H9 (cell line): ENCODE results near the gene STAC2. TPM values are rescaled to one million over a fixed set of nuclear protein-coding genes. Genes with fewer than 3 reads are reported as not detected.

Experiments used
- DNase-seq: peaks from one replicate; pipeline ENCODE4 v3.0.0-alpha.2; 2017
- H2AFZ ChIP-seq: one replicate; pipeline ENCODE4 v1.6.1; 2013; ENCODE audit warnings: mild to moderate bottlenecking, low read length, control low read depth, moderate library complexity
- H2AK5ac ChIP-seq: 2 replicates; pipeline ENCODE4 v1.6.1; 2013; ENCODE audit warnings: low read length, control low read depth, mixed read lengths; ENCODE audit not compliant: insufficient read length
- H2BK120ac ChIP-seq: one replicate; pipeline ENCODE4 v1.6.1; 2013; ENCODE audit warnings: low read depth, mild to moderate bottlenecking, low read length, control low read depth, inconsistent platforms; ENCODE audit not compliant: poor library complexity, severe bottlenecking
- H2BK12ac ChIP-seq: 2 replicates; pipeline ENCODE4 v1.6.1; 2013; ENCODE audit warnings: low read length, control low read depth, mixed read lengths, low read depth; ENCODE audit not compliant: insufficient read length
- H2BK15ac ChIP-seq: 2 replicates; pipeline ENCODE4 v1.6.1; 2013; ENCODE audit warnings: low read depth, low read length, control low read depth
- H2BK20ac ChIP-seq: one replicate; pipeline ENCODE4 v1.6.1; 2013; ENCODE audit warnings: low read depth, mild to moderate bottlenecking, low read length, control low read depth, inconsistent platforms; ENCODE audit not compliant: poor library complexity, severe bottlenecking
- H2BK5ac ChIP-seq: 2 replicates; pipeline ENCODE4 v1.6.1; 2013; ENCODE audit warnings: low read length, control low read depth, mixed read lengths; ENCODE audit not compliant: insufficient read length
- H3K14ac ChIP-seq: 2 replicates; pipeline ENCODE4 v1.6.1; 2013; ENCODE audit warnings: low read length, control low read depth; ENCODE audit not compliant: insufficient read depth
- H3K18ac ChIP-seq: 2 replicates; pipeline ENCODE4 v1.6.1; 2013; ENCODE audit warnings: low read depth, mild to moderate bottlenecking, mixed read lengths, low read length, control low read depth; ENCODE audit not compliant: insufficient read length
- H3K23ac ChIP-seq: 2 replicates; pipeline ENCODE4 v1.6.1; 2013; ENCODE audit warnings: low read length, control low read depth, mixed read lengths, low read depth; ENCODE audit not compliant: insufficient read length
- H3K23me2 ChIP-seq: 2 replicates; pipeline ENCODE4 v1.6.1; 2013; ENCODE audit warnings: low read depth, mild to moderate bottlenecking, mixed read lengths, low read length, control low read depth; ENCODE audit not compliant: insufficient read length, poor library complexity, severe bottlenecking
- H3K27ac ChIP-seq: 2 replicates; pipeline ENCODE4 v1.5.1; 2013; ENCODE audit warnings: low read length, control low read depth, mixed read lengths, low read depth; ENCODE audit not compliant: insufficient read length
- H3K27me3 ChIP-seq: 2 replicates; pipeline ENCODE4 v1.6.1; 2013; ENCODE audit warnings: low read length, control low read depth, inconsistent platforms; ENCODE audit not compliant: insufficient read depth
- H3K4ac ChIP-seq: 2 replicates; pipeline ENCODE4 v1.6.1; 2013; ENCODE audit warnings: low read depth, mild to moderate bottlenecking, control low read depth, inconsistent platforms, low read length, moderate library complexity
- H3K4me1 ChIP-seq: 2 replicates; pipeline ENCODE4 v1.6.1; 2013; ENCODE audit warnings: low read length, control low read depth, inconsistent platforms; ENCODE audit not compliant: insufficient read depth
- H3K4me2 ChIP-seq: 2 replicates; pipeline ENCODE4 v1.6.1; 2013; ENCODE audit warnings: low read length, control low read depth, mixed read lengths; ENCODE audit not compliant: insufficient read length, insufficient read depth
- H3K56ac ChIP-seq: 2 replicates; pipeline ENCODE4 v1.6.1; 2013; ENCODE audit warnings: low read depth, mild to moderate bottlenecking, mixed read lengths, low read length, control low read depth; ENCODE audit not compliant: insufficient read length
- H3K79me1 ChIP-seq: 2 replicates; pipeline ENCODE4 v1.6.1; 2013; ENCODE audit warnings: low read depth, mild to moderate bottlenecking, moderate library complexity, low read length, control low read depth, inconsistent platforms; ENCODE audit not compliant: insufficient read depth, poor library complexity, severe bottlenecking
- H3K79me2 ChIP-seq: 2 replicates; pipeline ENCODE4 v1.6.1; 2013; ENCODE audit warnings: low read length, control low read depth, inconsistent platforms; ENCODE audit not compliant: insufficient read depth
- H3K9ac ChIP-seq: 2 replicates; pipeline ENCODE4 v1.6.1; 2013; ENCODE audit warnings: low read length, control low read depth, mixed read lengths; ENCODE audit not compliant: insufficient read length; ENCODE audit errors: extremely low read depth
- H3K9me3 ChIP-seq: one replicate; pipeline ENCODE4 v1.6.1; 2013; ENCODE audit warnings: low read depth, low read length, inconsistent platforms; ENCODE audit not compliant: control insufficient read depth
- H3T11ph ChIP-seq: one replicate; pipeline ENCODE4 v1.6.1; 2013; ENCODE audit warnings: mild to moderate bottlenecking, low read length, control low read depth, inconsistent platforms
- H4K20me1 ChIP-seq: one replicate; pipeline ENCODE4 v1.6.1; 2013; ENCODE audit not compliant: control insufficient read depth, insufficient read length, insufficient read depth
- H4K5ac ChIP-seq: 2 replicates; pipeline ENCODE4 v1.6.1; 2013; ENCODE audit warnings: low read depth, mild to moderate bottlenecking, mixed read lengths, low read length, control low read depth; ENCODE audit not compliant: insufficient read length
- H4K8ac ChIP-seq: replicated peaks from 2 replicates; pipeline ENCODE4 v1.6.1; 2013; ENCODE audit warnings: low read length, control low read depth, mixed read lengths, low read depth; ENCODE audit not compliant: insufficient read length
- H4K91ac ChIP-seq: 2 replicates; pipeline ENCODE4 v1.6.1; 2013; ENCODE audit warnings: low read depth, mild to moderate bottlenecking, moderate library complexity, mixed read lengths, low read length, control low read depth; ENCODE audit not compliant: insufficient read length
- H3K27ac Mint-ChIP-seq, 3 experiments: 2 replicates in 2 of 3; 3 replicates in 1 of 3; pipeline ENCODE4 v1.8.0; 2020 to 2021; ENCODE audit warnings: mixed read lengths in 3 of 3, mild to moderate bottlenecking in 1 of 3, moderate library complexity in 1 of 3
- H3K27me3 Mint-ChIP-seq: 2 replicates; pipeline ENCODE4 v1.8.0; 2021; ENCODE audit warnings: low read depth, mild to moderate bottlenecking, moderate library complexity, mixed read lengths
- H3K36me3 Mint-ChIP-seq, 3 experiments: 2 replicates in 2 of 3; 3 replicates in 1 of 3; pipeline ENCODE4 v1.8.0; 2020 to 2021; ENCODE audit warnings: low read depth in 3 of 3, mixed read lengths in 3 of 3; ENCODE audit not compliant: insufficient read depth in 1 of 3
- H3K4me1 Mint-ChIP-seq, 2 experiments: 2 replicates each; pipeline ENCODE4 v1.8.0; 2020; ENCODE audit warnings: mixed read lengths in 2 of 2
- H3K4me3 Mint-ChIP-seq, 2 experiments: 2 replicates in 1 of 2; 3 replicates in 1 of 2; pipeline ENCODE4 v1.8.0; 2020 to 2021; ENCODE audit warnings: mild to moderate bottlenecking in 2 of 2, mixed read lengths in 2 of 2, moderate library complexity in 1 of 2
- H3K9me3 Mint-ChIP-seq, 2 experiments: 2 replicates in 1 of 2; 3 replicates in 1 of 2; pipeline ENCODE4 v1.8.0; 2020; ENCODE audit warnings: mild to moderate bottlenecking in 2 of 2, mixed read lengths in 2 of 2, moderate library complexity in 1 of 2
- CTCF ChIP-seq: fragments of 200-600 bp; sonication (generic); conservative IDR thresholded peaks from 3 replicates; pipeline ENCODE4 v1.8.0; 2021; ENCODE audit warnings: antibody characterized with exemption, mild to moderate bottlenecking
- WGBS: extraction: QIAGEN DNeasy Blood & Tissue Kit; methylation state at CpG from one replicate; pipeline ENCODE4 v1.1.7; 2013; ENCODE audit warnings: missing lambda C conversion rate, low lambda C conversion rate, mixed read lengths; ENCODE audit not compliant: insufficient read length; ENCODE audit errors: extremely low coverage; 5-methylcytosine and 5-hydroxymethylcytosine counted together
- total RNA-seq: library from RNA; stranded (reverse); gene quantifications from 2 replicates; pipeline ENCODE4 v1.2.1, GENCODE V29; 2021

The STAC2 gene
- total RNA-seq, 1 experiment from 2014 or later = 2.5 TPM

GRCh38 chr17:39196241-39196807 lies 29.4 kb downstream of the STAC2 start:
- H3K27me3 Mint-ChIP-seq = no peaks in the 10 kb centered on the region
- no peak overlapping the region for H2AFZ ChIP-seq
- H2AK5ac ChIP-seq = no peak overlapping the region

More at GRCh38 chr17:39196241-39196807, 29.4 kb downstream of the STAC2 start:
- H3K9ac ChIP-seq = no peak overlapping the region
- peaks cover 4% of the 10 kb centered on the region for H4K20me1 ChIP-seq
- no peaks in the 10 kb centered on the region for H3K9me3 ChIP-seq
- no peak overlapping the region for H2BK120ac ChIP-seq
- H3K79me1 ChIP-seq = peaks cover 4% of the 10 kb centered on the region
- peak; percentile 39 for DNase-seq
- H3K23ac ChIP-seq = no peak overlapping the region
- no peak for TF ChIP-seq CTCF
- no peak overlapping the region for H2BK12ac ChIP-seq
- WGBS = no CpG with 5 or more reads among the region's 8 CpGs
- H3K4me2 ChIP-seq = peak overlapping the region; percentile 68
- peak overlapping the region in 1 of 3 experiments; percentile 62; a peak in 1 of 7 replicates for H3K27ac Mint-ChIP-seq
- H4K5ac ChIP-seq = no peak overlapping the region
- peaks cover 34 to 51% of the 10 kb centered on the region in 2 experiments for H3K4me1 Mint-ChIP-seq
- H2BK20ac ChIP-seq = no peak overlapping the region
- H3K56ac ChIP-seq = no peak overlapping the region
- H3K27ac ChIP-seq = no peak overlapping the region
- peaks cover 21 to 39% (median 34%) of the 10 kb centered on the region in 3 experiments for H3K36me3 Mint-ChIP-seq
- H2BK15ac ChIP-seq = no peak overlapping the region
- no peak overlapping the region for H3K4ac ChIP-seq
- peaks cover 0 to 7% of the 10 kb centered on the region in 2 experiments; a peak in 1 of 5 replicates for H3K9me3 Mint-ChIP-seq
- peaks cover 4% of the 10 kb centered on the region; the same call in 1 of the 2 replicates for H3K27me3 ChIP-seq
- H3K23me2 ChIP-seq = peaks cover 15% of the 10 kb centered on the region
- peaks cover 4% of the 10 kb centered on the region; the same call in 1 of the 2 replicates for H3K4me1 ChIP-seq
- H3K14ac ChIP-seq = no peak overlapping the region
- no peak overlapping the region for H4K91ac ChIP-seq
- no peak overlapping the region for H3T11ph ChIP-seq
- H3K4me3 Mint-ChIP-seq = peak overlapping the region; percentile 98
- H3K79me2 ChIP-seq = peaks cover 9% of the 10 kb centered on the region; the same call in 1 of the 2 replicates
- no peak overlapping the region for H2BK5ac ChIP-seq
- H4K8ac ChIP-seq = no peak overlapping the region
- H3K18ac ChIP-seq = no peak overlapping the region
